ENCODE results near the gene MID1IP1. TPM values are rescaled to one million over a fixed set of nuclear protein-coding genes. Genes with fewer than 3 reads are reported as not detected.

Gene MID1IP1
- total and polyA plus RNA-seq, 2 of the 13 experiments (the other 11 are each of a cell fraction or from before 2014, with no cell fraction given) = 35.7 to 36.1 TPM

DNA sequence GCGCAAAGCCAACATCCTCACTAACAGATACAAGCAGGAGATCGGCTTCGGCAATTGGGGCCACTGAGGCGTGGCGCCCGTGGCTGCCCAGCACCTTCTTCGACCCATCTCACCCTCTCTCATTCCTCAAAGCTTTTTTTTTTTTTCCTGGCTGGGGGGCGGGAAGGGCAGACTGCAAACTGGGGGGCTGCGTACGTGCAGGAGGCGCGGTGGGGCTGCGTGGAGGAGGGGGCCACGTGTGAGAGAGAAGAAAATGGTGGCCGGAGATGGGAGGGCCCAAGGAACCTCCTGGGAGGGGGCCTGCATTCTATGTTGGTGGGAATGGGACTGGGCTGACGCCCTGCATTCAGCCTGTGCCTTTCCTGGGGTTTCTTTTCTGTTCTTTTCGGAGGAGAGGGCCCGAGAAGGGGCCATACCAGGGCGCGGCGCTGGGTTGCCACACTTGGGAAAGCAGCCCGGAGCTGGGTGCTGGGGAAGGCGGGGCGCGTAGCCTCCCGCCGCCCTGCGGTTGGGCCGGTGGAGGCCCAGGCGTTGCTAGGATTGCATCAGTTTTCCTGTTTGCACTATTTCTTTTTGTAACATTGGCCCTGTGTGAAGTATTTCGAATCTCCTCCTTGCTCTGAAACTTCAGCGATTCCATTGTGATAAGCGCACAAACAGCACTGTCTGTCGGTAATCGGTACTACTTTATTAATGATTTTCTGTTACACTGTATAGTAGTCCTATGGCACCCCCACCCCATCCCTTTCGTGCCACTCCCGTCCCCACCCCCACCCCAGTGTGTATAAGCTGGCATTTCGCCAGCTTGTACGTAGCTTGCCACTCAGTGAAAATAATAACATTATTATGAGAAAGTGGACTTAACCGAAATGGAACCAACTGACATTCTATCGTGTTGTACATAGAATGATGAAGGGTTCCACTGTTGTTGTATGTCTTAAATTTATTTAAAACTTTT lies 4.5 kb downstream of the MID1IP1 start (continued):
- TF ChIP-seq MTA1 (CRISPR knock-in tag; IDR thresholded peaks at IDR 0.05; ENCODE audit: borderline replicate concordance) (no peak), CCDC6 (CRISPR knock-in tag; IDR thresholded peaks at IDR 0.05) (no peak), MLLT10 (CRISPR knock-in tag; IDR thresholded peaks at IDR 0.05) (no peak), GTF2F1 (IDR thresholded peaks at IDR 0.05; ENCODE audit: low read length) (no peak), TCF12 (IDR thresholded peaks at IDR 0.05) (no peak), TCF12 (CRISPR knock-in tag; IDR thresholded peaks at IDR 0.05) (no peak), CENPX (CRISPR knock-in tag; IDR thresholded peaks at IDR 0.05) (no peak), SETDB1 (CRISPR knock-in tag; IDR thresholded peaks at IDR 0.05; ENCODE audit: borderline replicate concordance) (no peak), TBL1XR1 (IDR thresholded peaks at IDR 0.05; ENCODE audit: borderline replicate concordance, low read length, partially characterized antibody) (no peak), SALL1 (CRISPR knock-in tag; IDR thresholded peaks at IDR 0.05) (no peak), ZNF816 (CRISPR knock-in tag; IDR thresholded peaks at IDR 0.05; ENCODE audit: borderline replicate concordance) (no peak), RARA (CRISPR knock-in tag; IDR thresholded peaks at IDR 0.05) (no peak), SAP130 (CRISPR knock-in tag; IDR thresholded peaks at IDR 0.05; ENCODE audit: low read depth) (peak; percentile 39), ZNF674 (CRISPR knock-in tag; IDR thresholded peaks at IDR 0.05; ENCODE audit: low read depth) (no peak), ZNF337 (CRISPR knock-in tag; IDR thresholded peaks at IDR 0.05; ENCODE audit: borderline replicate concordance, low read depth) (no peak)
- TF ChIP-seq, protein P1, sequence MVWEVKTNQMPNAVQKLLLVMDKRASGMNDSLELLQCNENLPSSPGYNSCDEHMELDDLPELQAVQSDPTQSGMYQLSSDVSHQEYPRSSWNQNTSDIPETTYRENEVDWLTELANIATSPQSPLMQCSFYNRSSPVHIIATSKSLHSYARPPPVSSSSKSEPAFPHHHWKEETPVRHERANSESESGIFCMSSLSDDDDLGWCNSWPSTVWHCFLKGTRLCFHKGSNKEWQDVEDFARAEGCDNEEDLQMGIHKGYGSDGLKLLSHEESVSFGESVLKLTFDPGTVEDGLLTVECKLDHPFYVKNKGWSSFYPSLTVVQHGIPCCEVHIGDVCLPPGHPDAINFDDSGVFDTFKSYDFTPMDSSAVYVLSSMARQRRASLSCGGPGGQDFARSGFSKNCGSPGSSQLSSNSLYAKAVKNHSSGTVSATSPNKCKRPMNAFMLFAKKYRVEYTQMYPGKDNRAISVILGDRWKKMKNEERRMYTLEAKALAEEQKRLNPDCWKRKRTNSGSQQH (CRISPR knock-in tag; IDR thresholded peaks at IDR 0.05; ENCODE audit: low read depth) = no peak
- TF ChIP-seq, protein P2, sequence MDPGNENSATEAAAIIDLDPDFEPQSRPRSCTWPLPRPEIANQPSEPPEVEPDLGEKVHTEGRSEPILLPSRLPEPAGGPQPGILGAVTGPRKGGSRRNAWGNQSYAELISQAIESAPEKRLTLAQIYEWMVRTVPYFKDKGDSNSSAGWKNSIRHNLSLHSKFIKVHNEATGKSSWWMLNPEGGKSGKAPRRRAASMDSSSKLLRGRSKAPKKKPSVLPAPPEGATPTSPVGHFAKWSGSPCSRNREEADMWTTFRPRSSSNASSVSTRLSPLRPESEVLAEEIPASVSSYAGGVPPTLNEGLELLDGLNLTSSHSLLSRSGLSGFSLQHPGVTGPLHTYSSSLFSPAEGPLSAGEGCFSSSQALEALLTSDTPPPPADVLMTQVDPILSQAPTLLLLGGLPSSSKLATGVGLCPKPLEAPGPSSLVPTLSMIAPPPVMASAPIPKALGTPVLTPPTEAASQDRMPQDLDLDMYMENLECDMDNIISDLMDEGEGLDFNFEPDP (CRISPR knock-in tag; conservative IDR thresholded peaks at IDR 0.05) = no peak
- TF ChIP-seq, protein P3, sequence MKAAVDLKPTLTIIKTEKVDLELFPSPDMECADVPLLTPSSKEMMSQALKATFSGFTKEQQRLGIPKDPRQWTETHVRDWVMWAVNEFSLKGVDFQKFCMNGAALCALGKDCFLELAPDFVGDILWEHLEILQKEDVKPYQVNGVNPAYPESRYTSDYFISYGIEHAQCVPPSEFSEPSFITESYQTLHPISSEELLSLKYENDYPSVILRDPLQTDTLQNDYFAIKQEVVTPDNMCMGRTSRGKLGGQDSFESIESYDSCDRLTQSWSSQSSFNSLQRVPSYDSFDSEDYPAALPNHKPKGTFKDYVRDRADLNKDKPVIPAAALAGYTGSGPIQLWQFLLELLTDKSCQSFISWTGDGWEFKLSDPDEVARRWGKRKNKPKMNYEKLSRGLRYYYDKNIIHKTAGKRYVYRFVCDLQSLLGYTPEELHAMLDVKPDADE (CRISPR knock-in tag; IDR thresholded peaks at IDR 0.05) = no peak
- TF ChIP-seq, protein P4, sequence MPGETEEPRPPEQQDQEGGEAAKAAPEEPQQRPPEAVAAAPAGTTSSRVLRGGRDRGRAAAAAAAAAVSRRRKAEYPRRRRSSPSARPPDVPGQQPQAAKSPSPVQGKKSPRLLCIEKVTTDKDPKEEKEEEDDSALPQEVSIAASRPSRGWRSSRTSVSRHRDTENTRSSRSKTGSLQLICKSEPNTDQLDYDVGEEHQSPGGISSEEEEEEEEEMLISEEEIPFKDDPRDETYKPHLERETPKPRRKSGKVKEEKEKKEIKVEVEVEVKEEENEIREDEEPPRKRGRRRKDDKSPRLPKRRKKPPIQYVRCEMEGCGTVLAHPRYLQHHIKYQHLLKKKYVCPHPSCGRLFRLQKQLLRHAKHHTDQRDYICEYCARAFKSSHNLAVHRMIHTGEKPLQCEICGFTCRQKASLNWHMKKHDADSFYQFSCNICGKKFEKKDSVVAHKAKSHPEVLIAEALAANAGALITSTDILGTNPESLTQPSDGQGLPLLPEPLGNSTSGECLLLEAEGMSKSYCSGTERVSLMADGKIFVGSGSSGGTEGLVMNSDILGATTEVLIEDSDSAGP (CRISPR knock-in tag; IDR thresholded peaks at IDR 0.05; ENCODE audit: borderline replicate concordance) = no peak
- TF ChIP-seq, protein P5, sequence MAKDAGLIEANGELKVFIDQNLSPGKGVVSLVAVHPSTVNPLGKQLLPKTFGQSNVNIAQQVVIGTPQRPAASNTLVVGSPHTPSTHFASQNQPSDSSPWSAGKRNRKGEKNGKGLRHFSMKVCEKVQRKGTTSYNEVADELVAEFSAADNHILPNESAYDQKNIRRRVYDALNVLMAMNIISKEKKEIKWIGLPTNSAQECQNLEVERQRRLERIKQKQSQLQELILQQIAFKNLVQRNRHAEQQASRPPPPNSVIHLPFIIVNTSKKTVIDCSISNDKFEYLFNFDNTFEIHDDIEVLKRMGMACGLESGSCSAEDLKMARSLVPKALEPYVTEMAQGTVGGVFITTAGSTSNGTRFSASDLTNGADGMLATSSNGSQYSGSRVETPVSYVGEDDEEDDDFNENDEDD (CRISPR knock-in tag; IDR thresholded peaks at IDR 0.05; ENCODE audit: borderline replicate concordance) = no peak
- TF ChIP-seq, protein P6, sequence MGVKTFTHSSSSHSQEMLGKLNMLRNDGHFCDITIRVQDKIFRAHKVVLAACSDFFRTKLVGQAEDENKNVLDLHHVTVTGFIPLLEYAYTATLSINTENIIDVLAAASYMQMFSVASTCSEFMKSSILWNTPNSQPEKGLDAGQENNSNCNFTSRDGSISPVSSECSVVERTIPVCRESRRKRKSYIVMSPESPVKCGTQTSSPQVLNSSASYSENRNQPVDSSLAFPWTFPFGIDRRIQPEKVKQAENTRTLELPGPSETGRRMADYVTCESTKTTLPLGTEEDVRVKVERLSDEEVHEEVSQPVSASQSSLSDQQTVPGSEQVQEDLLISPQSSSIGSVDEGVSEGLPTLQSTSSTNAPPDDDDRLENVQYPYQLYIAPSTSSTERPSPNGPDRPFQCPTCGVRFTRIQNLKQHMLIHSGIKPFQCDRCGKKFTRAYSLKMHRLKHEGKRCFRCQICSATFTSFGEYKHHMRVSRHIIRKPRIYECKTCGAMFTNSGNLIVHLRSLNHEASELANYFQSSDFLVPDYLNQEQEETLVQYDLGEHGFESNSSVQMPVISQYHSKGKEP (CRISPR knock-in tag; IDR thresholded peaks at IDR 0.05) = no peak
